Suprapubic skin (tissue), 4 donors: ENCODE results near the gene EMP2. TPM values are rescaled to one million over a fixed set of nuclear protein-coding genes. Genes with fewer than 3 reads are reported as not detected.

ENCODE experiments used
- DNase-seq, 2 donors: peaks; one replicate each; pipeline ENCODE4 v3.0.0-alpha.2; 2019; ENCODE audit warnings: low spot score in 2 of 2
- H3K27ac ChIP-seq: fragments of 200-600 bp; sonication (generic); one replicate; pipeline ENCODE4 v1.5.1; 2019
- H3K27me3 ChIP-seq: fragments of 200-600 bp; sonication (generic); one replicate; pipeline ENCODE4 v1.5.1; 2019
- H3K36me3 ChIP-seq: fragments of 200-600 bp; sonication (generic); one replicate; pipeline ENCODE4 v1.5.1; 2019
- H3K4me1 ChIP-seq: fragments of 200-600 bp; sonication (generic); one replicate; pipeline ENCODE4 v1.5.1; 2019
- H3K4me3 ChIP-seq: fragments of 200-600 bp; sonication (generic); one replicate; pipeline ENCODE4 v1.5.1; 2019; ENCODE audit warnings: mild to moderate bottlenecking
- H3K9me3 ChIP-seq: fragments of 200-600 bp; sonication (generic); one replicate; pipeline ENCODE4 v1.5.1; 2019
- CTCF ChIP-seq, 2 donors: fragments of 200-600 bp in 1 of 2; fragments of 450-650 bp in 1 of 2; sonication (generic) in 1 of 2; IDR thresholded peaks; one replicate each; pipeline ENCODE4 v1.5.1; 2016 to 2019; ENCODE audit warnings: antibody characterized with exemption in 2 of 2, mild to moderate bottlenecking in 1 of 2, moderate library complexity in 1 of 2
- EP300 ChIP-seq: sonication (generic); formaldehyde crosslinking; IDR thresholded peaks from one replicate; pipeline ENCODE4 v1.6.1; 2017; ENCODE audit warnings: antibody characterized with exemption
- POLR2A ChIP-seq, 2 donors: fragments of 450-650 bp; IDR thresholded peaks; one replicate each; pipeline ENCODE4 v1.6.1; 2017; ENCODE audit warnings: antibody characterized with exemption in 2 of 2, mild to moderate bottlenecking in 2 of 2, moderate library complexity in 2 of 2
- POLR2AphosphoS5 ChIP-seq, 3 donors: sonication (generic); formaldehyde crosslinking; IDR thresholded peaks; one replicate each; pipeline ENCODE4 v1.6.1; 2017; ENCODE audit warnings: antibody characterized with exemption in 3 of 3
- WGBS: methylation state at CpG from one replicate; pipeline ENCODE4 v1.1.5; 2018; 5-methylcytosine and 5-hydroxymethylcytosine counted together
- total RNA-seq, 4 donors: library from RNA; depleted of rRNA; stranded (reverse); fragments of >200 nt; gene quantifications; one replicate each; pipeline ENCODE4 v1.1.0, GENCODE V29; 2016

The EMP2 gene
- total RNA-seq, 4 donors from 2014 or later: 91.6 to 187 (median 139) TPM

GRCh38 chr16:10543231-10543977 is 37.0 kb downstream of the EMP2 start:
- 80% methylated on average over 16 of the region's 16 CpGs for WGBS
- H3K27me3 ChIP-seq: no peaks in the 10 kb centered on the region
- no peak for TF ChIP-seq CTCF (IDR thresholded peaks at IDR 0.05)
- no peak for TF ChIP-seq EP300
- no peak for TF ChIP-seq POLR2A (IDR thresholded peaks at IDR 0.05)
- no peak for TF ChIP-seq POLR2AphosphoS5 (IDR thresholded peaks at IDR 0.05)
- no peak for DNase-seq
- H3K27ac ChIP-seq: no peak overlapping the region
- H3K4me1 ChIP-seq: peaks cover 2% of the 10 kb centered on the region
- peaks cover 71% of the 10 kb centered on the region for H3K36me3 ChIP-seq
- no peak overlapping the region for H3K4me3 ChIP-seq
- no peaks in the 10 kb centered on the region for H3K9me3 ChIP-seq

GRCh38 chr16:10541366-10541765 is 39.0 kb downstream of the EMP2 start:
- Histone ChIP-seq H3K4me3 (no peak overlapping the region), H3K36me3 (peaks cover 71% of the 10 kb centered on the region), H3K4me1 (peaks cover 2% of the 10 kb centered on the region), H3K9me3 (no peaks in the 10 kb centered on the region), H3K27ac (no peak overlapping the region), H3K27me3 (no peaks in the 10 kb centered on the region)
- WGBS: 83% methylated on average over 7 of the region's 7 CpGs
- TF ChIP-seq POLR2A (IDR thresholded peaks at IDR 0.05) (no peak), EP300 (no peak), CTCF (IDR thresholded peaks at IDR 0.05) (no peak), POLR2AphosphoS5 (IDR thresholded peaks at IDR 0.05) (no peak)
- DNase-seq: no peak

GRCh38 chr16:10539793-10540192 is 40.6 kb downstream of the EMP2 start:
- Histone ChIP-seq H3K4me3 (no peak overlapping the region), H3K4me1 (peaks cover 2% of the 10 kb centered on the region), H3K36me3 (peaks cover 71% of the 10 kb centered on the region), H3K9me3 (no peaks in the 10 kb centered on the region), H3K27me3 (no peaks in the 10 kb centered on the region), H3K27ac (no peak overlapping the region)
- TF ChIP-seq EP300 (no peak), CTCF (IDR thresholded peaks at IDR 0.05) (no peak), POLR2A (IDR thresholded peaks at IDR 0.05) (no peak), POLR2AphosphoS5 (IDR thresholded peaks at IDR 0.05) (no peak)
- 94% methylated on average over 5 of the region's 5 CpGs for WGBS
- no peak for DNase-seq

- no peak for DNase-seq
- WGBS: 78% methylated on average over 8 of the region's 8 CpGs
- Histone ChIP-seq H3K36me3 (peaks cover 71% of the 10 kb centered on the region), H3K4me1 (peaks cover 2% of the 10 kb centered on the region), H3K9me3 (no peaks in the 10 kb centered on the region), H3K27ac (no peak overlapping the region), H3K4me3 (no peak overlapping the region), H3K27me3 (no peaks in the 10 kb centered on the region)
- TF ChIP-seq CTCF (IDR thresholded peaks at IDR 0.05): no peak
- no peak for TF ChIP-seq EP300
- TF ChIP-seq POLR2A (IDR thresholded peaks at IDR 0.05): no peak
- TF ChIP-seq POLR2AphosphoS5 (IDR thresholded peaks at IDR 0.05): no peak
These were observed 41.2 kb downstream of the EMP2 start for GRCh38 chr16:10539236-10539635.

GRCh38 chr16:10538583-10538982 is 41.8 kb downstream of the EMP2 start:
- 91% methylated on average over 2 of the region's 2 CpGs for WGBS
- Histone ChIP-seq H3K9me3 (no peaks in the 10 kb centered on the region), H3K4me1 (peaks cover 2% of the 10 kb centered on the region), H3K36me3 (peaks cover 73% of the 10 kb centered on the region), H3K4me3 (no peak overlapping the region), H3K27ac (no peak overlapping the region), H3K27me3 (no peaks in the 10 kb centered on the region)
- no peak for DNase-seq
- TF ChIP-seq EP300 (no peak), POLR2A (IDR thresholded peaks at IDR 0.05) (no peak), POLR2AphosphoS5 (IDR thresholded peaks at IDR 0.05) (no peak), CTCF (IDR thresholded peaks at IDR 0.05) (no peak)
